GM03348 (cell line): Measurements from ENCODE around the gene BTBD17.

Source experiments
- DNase-seq: peaks from one replicate; pipeline ENCODE4 v3.0.0; 2012; ENCODE audit warnings: low spot score

BTBD17 gene

GRCh38 chr17:74387365-74388218 is 25.9 kb upstream of the BTBD17 start:
- no peak for DNase-seq

DNA sequence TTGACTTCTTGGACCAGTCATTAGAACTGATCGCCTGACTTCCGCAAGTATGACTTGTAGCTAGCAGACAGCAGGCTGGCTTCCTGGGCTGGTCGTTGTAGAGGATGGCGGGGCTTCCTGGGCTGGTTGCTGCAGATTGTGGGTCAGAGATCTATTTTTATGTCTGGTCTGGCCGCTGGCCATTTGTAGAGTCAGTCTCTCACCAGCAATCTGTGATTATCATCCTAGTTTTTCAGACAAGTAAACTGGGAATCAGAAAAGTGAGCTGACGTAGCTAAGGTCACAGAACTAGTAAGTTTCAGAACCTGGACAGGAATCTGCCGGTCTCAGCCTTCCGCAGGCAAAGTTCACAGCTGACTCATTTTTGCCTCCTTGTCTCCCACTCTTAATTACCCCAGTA is 24.7 kb upstream of the BTBD17 start:
- DNase-seq = no peak

DNA sequence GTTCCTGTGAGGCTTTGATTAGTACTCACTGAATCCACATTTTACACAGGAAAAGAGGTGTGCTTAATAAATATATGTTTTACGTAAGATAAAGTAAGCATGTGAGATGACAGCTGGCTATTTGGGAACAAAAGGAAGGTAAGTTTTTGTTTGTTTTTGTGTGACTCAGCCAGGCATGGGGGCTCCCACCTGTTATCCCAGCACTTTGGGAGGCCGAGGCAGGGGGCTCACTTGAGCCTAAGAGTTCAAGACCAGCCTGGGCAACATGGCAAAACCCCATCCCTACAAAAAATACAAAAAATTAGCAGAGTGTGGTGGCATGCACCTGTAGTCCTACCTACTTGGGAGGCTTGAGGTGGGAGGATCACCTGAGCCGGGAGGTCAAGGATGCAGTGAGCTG is 23.5 kb upstream of the BTBD17 start:
- DNase-seq = no peak

DNA sequence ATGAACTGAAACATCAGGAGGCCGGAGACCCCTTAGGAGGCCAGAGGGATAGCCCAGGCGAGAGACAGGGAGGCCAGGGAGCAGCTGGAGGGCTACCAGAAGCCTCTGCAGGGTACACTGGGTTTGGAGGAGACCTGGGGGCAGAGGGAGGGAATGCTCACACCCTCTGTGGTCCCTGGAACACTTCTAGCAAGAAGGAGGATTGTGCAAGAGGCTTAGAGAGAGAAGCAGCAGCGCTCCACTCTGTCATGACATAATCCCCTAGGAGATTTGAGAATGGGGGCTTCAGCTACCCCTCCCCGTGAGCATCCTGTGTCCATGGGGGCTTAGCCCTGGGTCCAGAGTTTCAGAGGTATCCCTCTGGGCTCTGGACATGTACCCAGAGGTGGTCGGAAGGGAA is 21.5 kb upstream of the BTBD17 start:
- DNase-seq = no peak

DNA sequence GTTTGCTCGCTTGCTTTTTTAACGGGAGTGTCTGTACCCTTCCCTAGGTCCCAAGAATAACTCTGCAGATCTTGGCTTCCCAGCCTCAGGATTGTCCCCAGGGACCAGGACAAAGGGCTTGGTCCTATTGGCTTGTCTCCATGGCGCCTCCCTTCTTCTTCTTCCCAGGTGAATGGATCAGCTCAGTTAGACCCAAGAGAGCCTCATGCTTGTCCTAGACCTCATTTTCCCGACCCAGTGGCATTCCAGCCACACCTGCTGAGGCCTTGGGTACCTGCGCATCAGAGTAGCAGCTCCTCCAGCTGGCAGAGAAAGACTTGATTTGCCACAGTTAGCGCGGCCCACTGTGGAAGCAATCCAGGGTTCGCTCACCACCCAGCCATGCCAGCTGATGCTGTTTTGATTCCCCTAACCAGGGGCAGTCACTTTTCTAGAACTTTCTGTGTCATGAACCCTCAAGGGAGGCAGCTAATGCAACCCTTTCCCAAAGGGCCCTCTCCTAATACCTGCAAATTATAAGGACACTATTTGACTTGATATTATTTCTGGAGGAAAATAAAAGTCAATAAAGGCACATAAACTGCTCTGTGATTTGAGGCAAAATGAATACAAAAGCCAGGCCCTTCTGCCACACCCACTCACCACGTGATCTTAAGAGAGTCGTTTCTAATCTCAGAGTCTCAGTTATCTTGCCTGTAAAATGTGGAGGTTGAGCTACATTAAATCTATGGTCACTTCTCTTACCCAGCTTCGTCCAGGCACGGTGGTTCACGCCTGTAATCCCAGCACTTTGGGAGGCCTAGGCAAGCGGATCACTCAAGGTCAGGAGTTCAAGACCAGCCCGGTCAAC is 19.5 kb upstream of the BTBD17 start:
- no peak for DNase-seq

- DNase-seq = no peak
These were observed 18.7 kb upstream of the BTBD17 start for GRCh38 chr17:74380086-74380958.

GRCh38 chr17:74379495-74380085 is 17.9 kb upstream of the BTBD17 start:
- DNase-seq = peak; percentile 92

DNA sequence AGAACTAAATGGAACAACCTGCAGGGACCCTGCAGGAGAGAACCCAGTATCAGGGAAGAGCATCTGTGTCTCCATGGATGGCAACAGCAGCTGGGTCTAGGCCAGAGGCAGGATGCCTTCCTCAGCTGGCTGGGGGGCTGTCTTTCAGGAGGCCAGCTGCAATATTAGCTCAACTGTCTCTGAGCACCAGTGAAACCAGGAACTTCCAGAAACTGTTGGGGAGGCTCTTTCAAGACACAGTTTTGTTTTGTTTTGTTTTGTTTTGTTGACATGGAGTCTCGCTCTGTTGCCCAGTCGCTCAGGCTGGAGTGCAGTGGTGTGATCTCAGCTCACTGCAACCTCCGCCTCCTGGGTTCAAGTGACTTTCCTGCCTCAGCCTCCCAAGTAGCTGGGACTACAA is 13.2 kb upstream of the BTBD17 start:
- DNase-seq = no peak

- DNase-seq = no peak
These were observed 12.4 kb upstream of the BTBD17 start for GRCh38 chr17:74373838-74374606.

GRCh38 chr17:74372426-74372825 is 10.8 kb upstream of the BTBD17 start:
- no peak for DNase-seq

GRCh38 chr17:74371653-74372147 is 10.0 kb upstream of the BTBD17 start:
- no peak for DNase-seq

GRCh38 chr17:74369665-74370490 is 8.2 kb upstream of the BTBD17 start:
- no peak for DNase-seq

DNA sequence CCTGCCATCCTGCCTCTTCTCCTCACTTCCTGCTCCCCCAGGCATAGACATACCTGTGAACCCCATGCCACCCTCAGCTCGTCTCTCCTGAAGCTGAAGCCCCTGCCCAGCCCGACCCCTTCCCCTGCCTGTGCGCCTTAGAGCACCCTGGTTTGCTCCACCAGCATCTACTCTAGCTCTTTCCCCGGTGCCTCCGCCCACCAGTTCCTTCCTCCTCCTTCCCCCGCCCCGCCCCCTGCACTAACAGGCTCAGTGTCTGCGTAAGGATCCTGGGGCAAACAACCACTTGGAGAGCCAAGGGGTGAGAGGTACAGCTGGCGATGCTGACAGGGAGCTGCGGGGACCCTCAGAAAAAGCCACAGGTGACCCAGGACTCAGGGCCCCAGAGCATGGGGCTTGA is 7.6 kb upstream of the BTBD17 start:
- DNase-seq = no peak

DNA sequence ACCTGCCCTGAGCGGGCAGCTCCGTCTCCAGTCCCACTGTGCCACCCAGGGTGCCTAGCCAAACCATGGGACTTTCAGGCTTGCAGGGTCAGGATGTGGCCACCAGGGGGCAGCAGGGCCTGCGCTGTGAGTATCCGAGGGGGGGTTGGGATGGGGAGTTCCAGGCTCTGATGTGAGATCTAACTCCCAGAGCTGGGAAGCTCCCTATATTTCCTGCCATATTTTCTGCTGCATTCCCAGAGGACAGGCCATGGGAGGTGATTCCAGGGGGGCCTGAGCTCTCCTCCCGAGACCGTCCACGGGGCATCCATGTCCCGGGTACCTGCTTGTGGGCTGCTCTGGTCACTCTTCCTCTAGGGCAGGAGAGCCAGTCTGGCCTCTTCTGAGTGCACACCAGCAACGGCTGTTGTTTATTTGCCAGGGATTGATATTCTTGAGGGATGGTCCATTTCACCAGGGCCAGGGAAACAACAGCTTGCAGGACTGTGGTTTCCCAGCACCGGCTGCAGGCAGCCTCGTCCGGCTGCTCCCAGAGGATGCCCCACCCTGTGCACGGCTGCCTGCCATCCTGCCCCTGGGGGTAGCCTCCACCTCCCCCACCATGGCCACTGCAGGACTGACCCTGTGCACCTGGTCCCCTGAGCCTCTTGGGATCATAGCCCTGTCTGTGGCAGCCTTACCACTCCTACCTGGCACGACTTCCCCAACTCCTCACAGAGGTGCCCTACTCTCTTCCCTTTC is 6.8 kb upstream of the BTBD17 start:
- peak; percentile 93 for DNase-seq

DNA sequence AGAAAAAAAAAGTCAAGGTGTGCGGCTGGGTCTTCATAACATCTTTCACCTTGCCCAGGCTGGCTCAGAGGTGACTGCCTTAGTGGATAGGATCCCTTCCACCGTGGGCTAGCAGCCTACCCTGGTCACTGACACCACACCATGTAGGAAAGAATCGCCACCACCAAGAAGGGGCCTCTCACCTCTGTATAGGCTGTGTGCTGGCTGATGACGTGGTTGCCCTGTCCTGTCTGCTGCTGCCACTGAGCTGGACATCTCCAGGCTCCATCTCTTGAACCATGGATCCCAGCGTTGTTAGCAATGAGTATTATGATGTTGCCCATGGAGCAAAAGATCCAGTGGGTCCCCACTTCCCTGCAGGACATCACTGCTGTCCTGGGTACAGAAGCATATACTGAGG is 5.5 kb upstream of the BTBD17 start, which contains the start of gene GPR142:
Gene GPR142 (plus strand): TSS at position 301 of the 400 bp plus-strand sequence. CDS start 2,035 bp downstream, outside the sequence.
- no peak for DNase-seq

- DNase-seq = no peak
These were observed 1.3 kb upstream of the BTBD17 start for GRCh38 chr17:74362810-74363498.

DNA sequence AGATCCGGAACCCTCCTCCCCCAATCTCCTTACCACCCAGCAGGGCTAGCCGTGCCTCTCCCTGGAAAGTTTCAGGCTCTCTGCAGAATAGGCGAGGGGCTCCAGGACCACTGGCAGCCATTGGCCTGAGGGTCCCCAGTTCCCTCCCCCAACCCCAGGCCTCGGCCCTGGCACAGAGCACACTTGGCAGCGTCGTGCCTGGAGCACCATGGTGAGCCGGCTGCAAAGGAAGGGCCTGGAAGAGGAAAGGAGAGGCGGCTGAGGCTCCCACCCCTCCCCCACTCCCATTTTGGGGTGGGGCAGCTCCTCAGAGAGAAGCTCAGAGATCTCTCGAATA is 369 bp upstream of the BTBD17 start:
- no peak for DNase-seq

DNA sequence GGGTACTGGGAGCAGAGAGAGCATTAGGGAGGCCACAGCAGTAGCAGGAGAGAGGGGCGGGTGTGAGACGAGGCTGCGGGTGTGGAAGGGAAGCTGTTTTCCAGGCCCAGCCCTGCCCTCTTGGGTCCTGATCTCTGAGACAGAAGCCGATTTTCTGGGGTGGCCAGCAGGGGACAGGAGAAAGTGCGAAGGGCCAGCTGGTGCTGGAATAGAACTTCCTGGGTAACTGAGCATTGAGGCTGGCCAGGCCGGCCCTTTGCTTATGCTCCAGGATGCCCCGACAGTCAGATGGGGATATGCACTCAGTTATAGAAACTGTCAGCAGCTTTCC is 804 bp downstream of the BTBD17 start:
- no peak for DNase-seq

- no peak for DNase-seq
These were observed 1.8 kb downstream of the BTBD17 start for GRCh38 chr17:74359916-74360315.
